HepG2 (cell line): ENCODE results near the gene CYP27B1. TPM values are rescaled to one million over a fixed set of nuclear protein-coding genes. Genes with fewer than 3 reads are reported as not detected.

ENCODE experiments used
- ARHGAP35 ChIP-seq: sonication (generic); formaldehyde crosslinking; IDR thresholded peaks from 2 replicates; pipeline ENCODE4 v1.9.0; 2022; ENCODE audit warnings: mild to moderate bottlenecking, inconsistent platforms, moderate library complexity, missing genetic modification reagents, borderline replicate concordance
- DMAP1 ChIP-seq: IDR thresholded peaks from 2 replicates; pipeline ENCODE4 v1.6.1; 2016
- DRAP1 ChIP-seq: IDR thresholded peaks from 2 replicates; pipeline ENCODE4 v1.6.1; 2016; ENCODE audit warnings: missing genetic modification reagents, missing compliant biosample characterization
- EEA1 ChIP-seq: sonication (generic); formaldehyde crosslinking; IDR thresholded peaks from 2 replicates; pipeline ENCODE4 v1.5.1; 2020; ENCODE audit warnings: mild to moderate bottlenecking, missing genetic modification reagents, borderline replicate concordance
- ELF1 ChIP-seq: sonication (generic); formaldehyde crosslinking; IDR thresholded peaks from 2 replicates; pipeline ENCODE4 v1.4.0; 2020; ENCODE audit warnings: missing genetic modification reagents
- ETV6 ChIP-seq: sonication (generic); formaldehyde crosslinking; conservative IDR thresholded peaks from 2 replicates; pipeline ENCODE4 v1.4.0; 2020; ENCODE audit warnings: missing genetic modification reagents
- FLYWCH1 ChIP-seq: sonication (generic); formaldehyde crosslinking; IDR thresholded peaks from 2 replicates; pipeline ENCODE4 v1.8.1; 2023; ENCODE audit warnings: mild to moderate bottlenecking, missing genetic modification reagents
- GZF1 ChIP-seq: sonication (generic); formaldehyde crosslinking; IDR thresholded peaks from 2 replicates; pipeline ENCODE4 v1.5.1; 2020; ENCODE audit warnings: mild to moderate bottlenecking, missing genetic modification reagents
- HHEX ChIP-seq: IDR thresholded peaks from 2 replicates; pipeline ENCODE4 v1.6.1; 2016; ENCODE audit warnings: control low read depth
- JUN ChIP-seq: sonication (generic); formaldehyde crosslinking; IDR thresholded peaks from 2 replicates; pipeline ENCODE4 v1.4.0; 2020; ENCODE audit warnings: mild to moderate bottlenecking, missing genetic modification reagents
- KLF16 ChIP-seq, 2 experiments: sonication (generic) in 1 of 2; formaldehyde crosslinking in 1 of 2; IDR thresholded peaks; 2 replicates each; pipeline versions ENCODE4 v1.6.1 to v1.8.0; 2016 to 2023; ENCODE audit warnings: missing genetic modification reagents in 2 of 2, missing compliant biosample characterization in 1 of 2
- MBD4 ChIP-seq: IDR thresholded peaks from 2 replicates; pipeline ENCODE4 v1.6.1; 2012; ENCODE audit warnings: low read length, inconsistent platforms, borderline replicate concordance
- MNT ChIP-seq: fragments of 450-650 bp; IDR thresholded peaks from 2 replicates; pipeline ENCODE4 v1.6.1; 2016
- POLR2AphosphoS5 ChIP-seq: IDR thresholded peaks from 2 replicates; pipeline ENCODE4 v1.6.1; 2012; ENCODE audit warnings: low read depth, low read length
- SMAD9 ChIP-seq: sonication (generic); formaldehyde crosslinking; IDR thresholded peaks from 2 replicates; pipeline ENCODE4 v1.5.1; 2020; ENCODE audit warnings: mild to moderate bottlenecking, missing genetic modification reagents
- THAP7 ChIP-seq: sonication (generic); formaldehyde crosslinking; IDR thresholded peaks from 2 replicates; pipeline ENCODE4 v1.8.1; 2023; ENCODE audit warnings: mild to moderate bottlenecking, missing genetic modification reagents
- ZFP90 ChIP-seq: sonication (generic); formaldehyde crosslinking; IDR thresholded peaks from 2 replicates; pipeline ENCODE4 v1.8.0; 2022; ENCODE audit warnings: missing genetic modification reagents, mild to moderate bottlenecking, inconsistent platforms, borderline replicate concordance
- ZNF577 ChIP-seq: sonication (generic); formaldehyde crosslinking; IDR thresholded peaks from 2 replicates; pipeline ENCODE4 v1.4.0; 2020; ENCODE audit warnings: mild to moderate bottlenecking, low read depth, missing genetic modification reagents, borderline replicate concordance
- ZNF839 ChIP-seq: sonication (generic); formaldehyde crosslinking; IDR thresholded peaks from 2 replicates; pipeline ENCODE4 v1.4.0; 2020; ENCODE audit warnings: missing genetic modification reagents, mild to moderate bottlenecking, borderline replicate concordance
- ZNF883 ChIP-seq: sonication (generic); formaldehyde crosslinking; IDR thresholded peaks from 2 replicates; pipeline ENCODE4 v1.5.1; 2020; ENCODE audit warnings: mild to moderate bottlenecking, missing genetic modification reagents; ENCODE audit errors: not compliant biosample characterization
- polyA plus RNA-seq, 8 experiments: library from polyadenylated mRNA; depleted of rRNA in 3 of 8; stranded (reverse) in 7 of 8; unstranded in 1 of 8; fragments of >200 nt; fragmentation: Illumina TruSeq in 4 of 8; extraction: Trizol in 4 of 8; gene quantifications; 2 replicates each; pipeline versions ENCODE4 v1.2.1 to v1.2.3, GENCODE V29; 2011 to 2016; ENCODE audit warnings: low read depth in 4 of 8, missing spikeins in 1 of 8, mixed read lengths in 1 of 8; ENCODE audit not compliant: insufficient read depth in 1 of 8
- total RNA-seq, 5 experiments: library from RNA; depleted of rRNA; stranded (reverse); fragments of >200 nt; fragmentation: Illumina TruSeq; extraction: Trizol; gene quantifications; 2 replicates each; pipeline ENCODE4 v1.2.3, GENCODE V29; 2016; ENCODE audit warnings: low read depth in 1 of 5
- TF ChIP-seq, protein P1 (sequence below): sonication (generic); formaldehyde crosslinking; IDR thresholded peaks from 2 replicates; pipeline ENCODE4 v1.4.0; 2020; ENCODE audit warnings: missing genetic modification reagents, borderline replicate concordance
- TF ChIP-seq, protein P2 (sequence below): IDR thresholded peaks from 2 replicates; pipeline ENCODE4 v1.6.1; 2016
- TF ChIP-seq, protein P3 (sequence below): sonication (generic); formaldehyde crosslinking; IDR thresholded peaks from 2 replicates; pipeline ENCODE4 v1.4.0; 2020; ENCODE audit warnings: mild to moderate bottlenecking, missing genetic modification reagents

CYP27B1 gene
- total and polyA plus RNA-seq, 2 of the 13 experiments (the other 11 are each of a cell fraction or from before 2014, with no cell fraction given) = 2.3 to 3.0 TPM

GRCh38 chr12:57771873-57772428 lies 5.1 kb upstream of the CYP27B1 start, which contains the start of gene METTL1 (continued):
- peak; percentile 41 to 88; a peak in 1 of 4 replicates for TF ChIP-seq KLF16 (CRISPR knock-in tag; IDR thresholded peaks at IDR 0.05)
- TF ChIP-seq DRAP1 (CRISPR knock-in tag) = peak; percentile 53; the same call in 1 of the 2 replicates
- peak; percentile 63; the same call in 1 of the 2 replicates for TF ChIP-seq FLYWCH1 (CRISPR knock-in tag)
- no peak for TF ChIP-seq ZNF839 (CRISPR knock-in tag)
- TF ChIP-seq ETV6 (CRISPR knock-in tag) = no peak; the same call in 1 of the 2 replicates
- TF ChIP-seq POLR2AphosphoS5 = peak; percentile 89
- TF ChIP-seq GZF1 (CRISPR knock-in tag) = no peak
- no peak for TF ChIP-seq EEA1 (CRISPR knock-in tag)
- peak; percentile 63 for TF ChIP-seq ZNF883 (CRISPR knock-in tag)
- TF ChIP-seq HHEX = no peak
- TF ChIP-seq ARHGAP35 (CRISPR knock-in tag) = peak; percentile 76; the same call in 1 of the 2 replicates
- TF ChIP-seq ZFP90 (CRISPR knock-in tag) = peak; percentile 90; the same call in 1 of the 2 replicates
- TF ChIP-seq SMAD9 (CRISPR knock-in tag) = no peak
- TF ChIP-seq, protein P1, sequence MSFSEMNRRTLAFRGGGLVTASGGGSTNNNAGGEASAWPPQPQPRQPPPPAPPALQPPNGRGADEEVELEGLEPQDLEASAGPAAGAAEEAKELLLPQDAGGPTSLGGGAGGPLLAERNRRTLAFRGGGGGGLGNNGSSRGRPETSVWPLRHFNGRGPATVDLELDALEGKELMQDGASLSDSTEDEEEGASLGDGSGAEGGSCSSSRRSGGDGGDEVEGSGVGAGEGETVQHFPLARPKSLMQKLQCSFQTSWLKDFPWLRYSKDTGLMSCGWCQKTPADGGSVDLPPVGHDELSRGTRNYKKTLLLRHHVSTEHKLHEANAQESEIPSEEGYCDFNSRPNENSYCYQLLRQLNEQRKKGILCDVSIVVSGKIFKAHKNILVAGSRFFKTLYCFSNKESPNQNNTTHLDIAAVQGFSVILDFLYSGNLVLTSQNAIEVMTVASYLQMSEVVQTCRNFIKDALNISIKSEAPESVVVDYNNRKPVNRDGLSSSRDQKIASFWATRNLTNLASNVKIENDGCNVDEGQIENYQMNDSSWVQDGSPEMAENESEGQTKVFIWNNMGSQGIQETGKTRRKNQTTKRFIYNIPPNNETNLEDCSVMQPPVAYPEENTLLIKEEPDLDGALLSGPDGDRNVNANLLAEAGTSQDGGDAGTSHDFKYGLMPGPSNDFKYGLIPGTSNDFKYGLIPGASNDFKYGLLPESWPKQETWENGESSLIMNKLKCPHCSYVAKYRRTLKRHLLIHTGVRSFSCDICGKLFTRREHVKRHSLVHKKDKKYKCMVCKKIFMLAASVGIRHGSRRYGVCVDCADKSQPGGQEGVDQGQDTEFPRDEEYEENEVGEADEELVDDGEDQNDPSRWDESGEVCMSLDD = no peak
- TF ChIP-seq, protein P2, sequence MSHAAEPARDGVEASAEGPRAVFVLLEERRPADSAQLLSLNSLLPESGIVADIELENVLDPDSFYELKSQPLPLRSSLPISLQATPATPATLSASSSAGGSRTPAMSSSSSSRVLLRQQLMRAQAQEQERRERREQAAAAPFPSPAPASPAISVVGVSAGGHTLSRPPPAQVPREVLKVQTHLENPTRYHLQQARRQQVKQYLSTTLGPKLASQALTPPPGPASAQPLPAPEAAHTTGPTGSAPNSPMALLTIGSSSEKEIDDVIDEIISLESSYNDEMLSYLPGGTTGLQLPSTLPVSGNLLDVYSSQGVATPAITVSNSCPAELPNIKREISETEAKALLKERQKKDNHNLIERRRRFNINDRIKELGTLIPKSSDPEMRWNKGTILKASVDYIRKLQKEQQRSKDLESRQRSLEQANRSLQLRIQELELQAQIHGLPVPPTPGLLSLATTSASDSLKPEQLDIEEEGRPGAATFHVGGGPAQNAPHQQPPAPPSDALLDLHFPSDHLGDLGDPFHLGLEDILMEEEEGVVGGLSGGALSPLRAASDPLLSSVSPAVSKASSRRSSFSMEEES (CRISPR knock-in tag) = peak; percentile 63
- TF ChIP-seq DMAP1 (CRISPR knock-in tag) = peak; percentile 100
- TF ChIP-seq JUN (CRISPR knock-in tag) = peak; percentile 93
- 0 out of 2 replicates have a peak, but pooled peaks have one; percentile 27 for TF ChIP-seq ZNF577 (CRISPR knock-in tag)
- peak; percentile 98 for TF ChIP-seq MNT
- TF ChIP-seq ELF1 (CRISPR knock-in tag) = peak; percentile 43; the same call in 1 of the 2 replicates
- TF ChIP-seq THAP7 (CRISPR knock-in tag) = peak; percentile 93
- TF ChIP-seq, protein P3, sequence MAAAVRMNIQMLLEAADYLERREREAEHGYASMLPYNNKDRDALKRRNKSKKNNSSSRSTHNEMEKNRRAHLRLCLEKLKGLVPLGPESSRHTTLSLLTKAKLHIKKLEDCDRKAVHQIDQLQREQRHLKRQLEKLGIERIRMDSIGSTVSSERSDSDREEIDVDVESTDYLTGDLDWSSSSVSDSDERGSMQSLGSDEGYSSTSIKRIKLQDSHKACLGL = peak; percentile 99; the same call in 1 of the 2 replicates
- no peak for TF ChIP-seq MBD4
